ENCODE results near the gene DCAF8L2. TPM values are rescaled to one million over a fixed set of nuclear protein-coding genes. Genes with fewer than 3 reads are reported as not detected.

The DCAF8L2 gene
- total RNA-seq, 1 experiment from 2014 or later = not detected

GRCh38 chrX:27597508-27597907 lies 7.4 kb downstream of the DCAF8L2 start:
- no peak for DNase-seq
- no peak overlapping the region for H4K5ac ChIP-seq (ENCODE audit: insufficient read length, low read depth, low read length)

More at GRCh38 chrX:27597508-27597907, 7.4 kb downstream of the DCAF8L2 start:
- no peak overlapping the region for H3T11ph ChIP-seq (ENCODE audit: low read length)
- H3K4ac ChIP-seq (ENCODE audit: low read depth, low read length) = no peak overlapping the region
- peaks cover 7% of the 10 kb centered on the region for H3K9me3 ChIP-seq (ENCODE audit: control insufficient read depth, low read depth, low read length)
- H3K4me1 ChIP-seq (ENCODE audit: insufficient read depth, low read length) = no peaks in the 10 kb centered on the region
- no peaks in the 10 kb centered on the region for H3K27me3 ChIP-seq (ENCODE audit: insufficient read depth, low read length)
- Mint-ChIP-seq H3K36me3 (ENCODE audit: insufficient read depth in 1 of 3, low read depth in 3 of 3) (peaks cover 0 to 2% (median 2%) of the 10 kb centered on the region in 3 experiments; a peak in 4 of 7 replicates), H3K9me3 (peaks cover 50 to 52% of the 10 kb centered on the region in 2 experiments), H3K4me1 (no peaks in the 10 kb centered on the region), H3K27ac (no peak overlapping the region), H3K27me3 (ENCODE audit: low read depth) (peaks cover 2% of the 10 kb centered on the region), H3K4me3 (no peak overlapping the region)
- H3K56ac ChIP-seq (ENCODE audit: insufficient read length, low read depth, low read length) = no peak overlapping the region
- no peak overlapping the region for H2BK15ac ChIP-seq (ENCODE audit: low read depth, low read length)
- H2BK12ac ChIP-seq (ENCODE audit: insufficient read length, low read depth, low read length) = no peak overlapping the region
- no peak overlapping the region for H3K4me2 ChIP-seq (ENCODE audit: insufficient read depth, insufficient read length, low read length)
- no CpG with 5 or more reads among the region's 2 CpGs for WGBS (ENCODE audit: extremely low coverage, insufficient read length, low lambda C conversion rate)
- H2BK5ac ChIP-seq (ENCODE audit: insufficient read length, low read length) = no peak overlapping the region
- H3K79me1 ChIP-seq (ENCODE audit: insufficient read depth, low read depth, low read length, poor library complexity, severe bottlenecking) = no peaks in the 10 kb centered on the region
- TF ChIP-seq CTCF (conservative IDR thresholded peaks at IDR 0.05) = no peak
- no peaks in the 10 kb centered on the region for H4K20me1 ChIP-seq (ENCODE audit: control insufficient read depth, insufficient read depth, insufficient read length)
- H3K23ac ChIP-seq (ENCODE audit: insufficient read length, low read depth, low read length) = no peak overlapping the region
- H2BK20ac ChIP-seq (ENCODE audit: low read depth, low read length, poor library complexity, severe bottlenecking) = no peak overlapping the region
- H3K23me2 ChIP-seq (ENCODE audit: insufficient read length, low read depth, low read length, poor library complexity, severe bottlenecking) = no peaks in the 10 kb centered on the region
- no peaks in the 10 kb centered on the region for H3K79me2 ChIP-seq (ENCODE audit: insufficient read depth, low read length)
- H3K27ac ChIP-seq (ENCODE audit: insufficient read length, low read depth, low read length) = no peak overlapping the region
- H2BK120ac ChIP-seq (ENCODE audit: low read depth, low read length, poor library complexity, severe bottlenecking) = no peak overlapping the region
- H3K14ac ChIP-seq (ENCODE audit: insufficient read depth, low read length) = no peak overlapping the region
- no peak overlapping the region for H3K9ac ChIP-seq (ENCODE audit: extremely low read depth, insufficient read length, low read length)
- no peak overlapping the region for H4K91ac ChIP-seq (ENCODE audit: insufficient read length, low read depth, low read length)
- no peak overlapping the region for H4K8ac ChIP-seq (replicated peaks; ENCODE audit: insufficient read length, low read depth, low read length)
- H3K18ac ChIP-seq (ENCODE audit: insufficient read length, low read depth, low read length) = no peak overlapping the region
- no peak overlapping the region for H2AFZ ChIP-seq (ENCODE audit: low read length)
- H2AK5ac ChIP-seq (ENCODE audit: insufficient read length, low read length) = no peak overlapping the region

Data from H9 (cell line).